ENCODE results near the gene FAM110C. TPM values are rescaled to one million over a fixed set of nuclear protein-coding genes. Genes with fewer than 3 reads are reported as not detected.

FAM110C gene
- total and polyA plus RNA-seq, 9 of the 15 experiments (the other 6 are each of a cell fraction or from before 2014, with no cell fraction given), result not detected

DNA sequence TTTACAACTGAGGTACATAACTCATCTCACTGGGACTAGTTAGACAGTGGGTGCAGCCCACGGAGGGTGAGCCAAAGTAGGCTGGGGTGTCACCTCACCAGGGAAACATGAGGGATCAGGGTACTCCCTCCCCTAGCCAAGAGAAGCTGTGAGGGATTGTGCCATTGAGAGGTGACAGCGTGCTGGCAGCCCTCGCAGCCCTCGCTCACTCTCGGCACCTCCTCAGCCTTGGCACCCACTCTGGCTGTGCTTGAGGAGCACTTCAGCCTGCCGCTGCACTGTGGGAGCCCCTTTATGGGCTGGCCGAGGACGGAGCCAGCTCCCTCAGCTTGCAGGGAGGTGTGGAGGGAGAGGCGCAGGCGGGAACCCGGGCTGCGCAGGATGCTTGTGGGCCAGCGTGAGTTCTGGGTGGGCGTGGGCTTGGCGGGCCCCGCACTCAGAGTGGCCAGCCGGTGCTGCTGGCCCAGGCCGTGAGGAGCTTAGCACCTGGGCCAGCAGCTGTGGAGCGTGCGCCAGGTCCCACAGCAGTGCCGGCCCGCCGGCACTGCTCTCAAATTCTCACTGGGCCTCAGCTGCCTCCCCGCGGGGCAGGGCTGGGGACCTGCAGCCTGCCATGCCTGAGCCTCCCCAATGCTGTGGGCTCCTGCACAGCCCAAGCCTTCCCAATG is 44.5 kb upstream of the FAM110C start (continued):
- TF ChIP-seq PHB2 (IDR thresholded peaks at IDR 0.05; ENCODE audit: low read depth) (no peak), PTRF (tag; IDR thresholded peaks at IDR 0.05) (no peak), ZNF274 (IDR thresholded peaks at IDR 0.05; ENCODE audit: borderline replicate concordance, low read depth, low read length) (no peak), ETV6 (IDR thresholded peaks at IDR 0.05; ENCODE audit: borderline replicate concordance in 1 of 2, low read depth in 2 of 2, low read length in 1 of 2) (no peak), ETV6 (CRISPR knock-in tag; IDR thresholded peaks at IDR 0.05; ENCODE audit: borderline replicate concordance) (no peak), ZC3H8 (IDR thresholded peaks at IDR 0.05) (no peak), SETDB1 (IDR thresholded peaks at IDR 0.05; ENCODE audit: low read length) (no peak), SMARCE1 (IDR thresholded peaks at IDR 0.05) (no peak), EZH2 (IDR thresholded peaks at IDR 0.05; ENCODE audit: borderline replicate concordance, low read depth, low read length) (no peak), ZNF217 (CRISPR knock-in tag; IDR thresholded peaks at IDR 0.05) (no peak), BDP1 (IDR thresholded peaks at IDR 0.05; ENCODE audit: insufficient read depth, insufficient read length) (no peak)
- TF ChIP-seq, protein P1, sequence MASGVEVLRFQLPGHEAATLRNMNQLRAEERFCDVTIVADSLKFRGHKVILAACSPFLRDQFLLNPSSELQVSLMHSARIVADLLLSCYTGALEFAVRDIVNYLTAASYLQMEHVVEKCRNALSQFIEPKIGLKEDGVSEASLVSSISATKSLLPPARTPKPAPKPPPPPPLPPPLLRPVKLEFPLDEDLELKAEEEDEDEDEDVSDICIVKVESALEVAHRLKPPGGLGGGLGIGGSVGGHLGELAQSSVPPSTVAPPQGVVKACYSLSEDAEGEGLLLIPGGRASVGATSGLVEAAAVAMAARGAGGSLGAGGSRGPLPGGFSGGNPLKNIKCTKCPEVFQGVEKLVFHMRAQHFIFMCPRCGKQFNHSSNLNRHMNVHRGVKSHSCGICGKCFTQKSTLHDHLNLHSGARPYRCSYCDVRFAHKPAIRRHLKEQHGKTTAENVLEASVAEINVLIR (CRISPR knock-in tag; IDR thresholded peaks at IDR 0.05), result no peak

DNA sequence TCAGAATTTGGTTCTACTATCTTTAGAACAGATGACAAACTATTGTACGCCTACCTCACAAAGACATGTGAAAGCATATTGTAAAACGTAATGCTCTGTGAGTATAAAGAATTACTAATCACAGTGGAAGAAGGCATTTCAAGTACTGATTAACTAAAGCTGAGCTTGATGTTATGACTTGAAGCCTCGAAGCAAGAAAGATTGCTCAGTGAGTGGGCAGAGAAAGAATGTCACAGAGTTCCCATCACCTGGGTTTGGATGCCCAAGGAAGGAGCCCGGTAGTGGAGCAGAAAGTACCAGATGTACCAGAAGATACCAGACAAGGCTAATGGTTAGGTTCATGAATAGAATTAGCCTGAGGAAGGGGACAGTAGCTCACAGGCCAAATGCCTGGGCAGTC is 39.5 kb upstream of the FAM110C start:
- ChIA-PET POLR2A (no interaction called here), CTCF (ENCODE audit: low intra/inter-chr PET ratio) (no interaction called here)
- TF ChIP-seq ZNF124 (CRISPR knock-in tag; IDR thresholded peaks at IDR 0.05) (no peak), ZNF445 (CRISPR knock-in tag; IDR thresholded peaks at IDR 0.05; ENCODE audit: low read depth) (no peak), KLF10 (CRISPR knock-in tag; IDR thresholded peaks at IDR 0.05) (no peak), HDAC6 (IDR thresholded peaks at IDR 0.05; ENCODE audit: low read depth, low read length) (no peak), E2F3 (CRISPR knock-in tag; IDR thresholded peaks at IDR 0.05) (no peak), CREB1 (IDR thresholded peaks at IDR 0.05) (no peak), CREB1 (CRISPR knock-in tag; IDR thresholded peaks at IDR 0.05) (no peak), MTA3 (IDR thresholded peaks at IDR 0.05; ENCODE audit: borderline replicate concordance) (no peak), ZC3H8 (IDR thresholded peaks at IDR 0.05) (no peak), EGR1 (conservative IDR thresholded peaks at IDR 0.05) (no peak)
- TF ChIP-seq, protein P2, sequence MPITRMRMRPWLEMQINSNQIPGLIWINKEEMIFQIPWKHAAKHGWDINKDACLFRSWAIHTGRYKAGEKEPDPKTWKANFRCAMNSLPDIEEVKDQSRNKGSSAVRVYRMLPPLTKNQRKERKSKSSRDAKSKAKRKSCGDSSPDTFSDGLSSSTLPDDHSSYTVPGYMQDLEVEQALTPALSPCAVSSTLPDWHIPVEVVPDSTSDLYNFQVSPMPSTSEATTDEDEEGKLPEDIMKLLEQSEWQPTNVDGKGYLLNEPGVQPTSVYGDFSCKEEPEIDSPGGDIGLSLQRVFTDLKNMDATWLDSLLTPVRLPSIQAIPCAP (CRISPR knock-in tag; IDR thresholded peaks at IDR 0.05; ENCODE audit: borderline replicate concordance), result no peak
- TF ChIP-seq, protein P3, sequence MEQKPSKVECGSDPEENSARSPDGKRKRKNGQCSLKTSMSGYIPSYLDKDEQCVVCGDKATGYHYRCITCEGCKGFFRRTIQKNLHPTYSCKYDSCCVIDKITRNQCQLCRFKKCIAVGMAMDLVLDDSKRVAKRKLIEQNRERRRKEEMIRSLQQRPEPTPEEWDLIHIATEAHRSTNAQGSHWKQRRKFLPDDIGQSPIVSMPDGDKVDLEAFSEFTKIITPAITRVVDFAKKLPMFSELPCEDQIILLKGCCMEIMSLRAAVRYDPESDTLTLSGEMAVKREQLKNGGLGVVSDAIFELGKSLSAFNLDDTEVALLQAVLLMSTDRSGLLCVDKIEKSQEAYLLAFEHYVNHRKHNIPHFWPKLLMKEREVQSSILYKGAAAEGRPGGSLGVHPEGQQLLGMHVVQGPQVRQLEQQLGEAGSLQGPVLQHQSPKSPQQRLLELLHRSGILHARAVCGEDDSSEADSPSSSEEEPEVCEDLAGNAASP (IDR thresholded peaks at IDR 0.05), result no peak

More for the DNA sequence above, 39.5 kb upstream of the FAM110C start:
- H3K9me3 ChIP-seq (replicated peaks; ENCODE audit: control insufficient read depth, insufficient read depth, low read depth, low read length), result no peaks in the 10 kb centered on the region
- no peaks in the 10 kb centered on the region for H3K79me2 ChIP-seq (ENCODE audit: control insufficient read depth, insufficient read depth, low read length)
- no peak overlapping the region for H3K27ac ChIP-seq (ENCODE audit: extremely low read depth, low read depth, low read length)
- H3K36me3 ChIP-seq (ENCODE audit: control insufficient read depth, insufficient read depth, low read length), result no peaks in the 10 kb centered on the region
- no peaks in the 10 kb centered on the region for H3K4me1 ChIP-seq (replicated peaks in 1 of 2; ENCODE audit: control insufficient read depth in 2 of 2, insufficient read depth in 2 of 2, low read length in 2 of 2)
- no peaks in the 10 kb centered on the region; a peak in 1 of 5 replicates for H3K27me3 ChIP-seq (ENCODE audit: control insufficient read depth in 2 of 2, insufficient read depth in 2 of 2, low read length in 2 of 2)
- BruUV-seq (replicated peaks), result no TSS peak
- H4K20me1 ChIP-seq (replicated peaks; ENCODE audit: control insufficient read depth, insufficient read depth, low read length), result no peaks in the 10 kb centered on the region
- no peak overlapping the region for H3K9ac ChIP-seq (ENCODE audit: insufficient read depth in 1 of 2, low read depth in 2 of 2, low read length in 2 of 2)
- ATAC-seq (no peak), DNase-seq (ENCODE audit: extremely low read depth in 1 of 4, low spot score in 3 of 4) (no peak), FAIRE-seq (no peak)
- H3K4me3 ChIP-seq, result no peak overlapping the region
- no peak overlapping the region for H3K4me2 ChIP-seq (ENCODE audit: insufficient read depth, low read length)
- in situ Hi-C loops (cut with MboI) (no loop called here), intact Hi-C loops (cut with micrococcal nuclease) (no loop called here)
- no peaks in the 10 kb centered on the region for H3K9me1 ChIP-seq (ENCODE audit: control insufficient read depth, insufficient read depth, low read length)
- H2AFZ ChIP-seq (ENCODE audit: low read depth, low read length), result no peak overlapping the region
- WGBS (ENCODE audit: insufficient coverage, low coverage, missing lambda C conversion rate), result 0% methylated on average over 4 of the region's 4 CpGs

Measured in K562 (cell line).